ENCODE results near the gene MEGF6. TPM values are rescaled to one million over a fixed set of nuclear protein-coding genes. Genes with fewer than 3 reads are reported as not detected.

MEGF6 gene
- total and polyA plus RNA-seq, 2 of the 8 experiments (the other 6 are each of a cell fraction or from before 2014, with no cell fraction given), result 4.1 to 14.8 TPM

DNA sequence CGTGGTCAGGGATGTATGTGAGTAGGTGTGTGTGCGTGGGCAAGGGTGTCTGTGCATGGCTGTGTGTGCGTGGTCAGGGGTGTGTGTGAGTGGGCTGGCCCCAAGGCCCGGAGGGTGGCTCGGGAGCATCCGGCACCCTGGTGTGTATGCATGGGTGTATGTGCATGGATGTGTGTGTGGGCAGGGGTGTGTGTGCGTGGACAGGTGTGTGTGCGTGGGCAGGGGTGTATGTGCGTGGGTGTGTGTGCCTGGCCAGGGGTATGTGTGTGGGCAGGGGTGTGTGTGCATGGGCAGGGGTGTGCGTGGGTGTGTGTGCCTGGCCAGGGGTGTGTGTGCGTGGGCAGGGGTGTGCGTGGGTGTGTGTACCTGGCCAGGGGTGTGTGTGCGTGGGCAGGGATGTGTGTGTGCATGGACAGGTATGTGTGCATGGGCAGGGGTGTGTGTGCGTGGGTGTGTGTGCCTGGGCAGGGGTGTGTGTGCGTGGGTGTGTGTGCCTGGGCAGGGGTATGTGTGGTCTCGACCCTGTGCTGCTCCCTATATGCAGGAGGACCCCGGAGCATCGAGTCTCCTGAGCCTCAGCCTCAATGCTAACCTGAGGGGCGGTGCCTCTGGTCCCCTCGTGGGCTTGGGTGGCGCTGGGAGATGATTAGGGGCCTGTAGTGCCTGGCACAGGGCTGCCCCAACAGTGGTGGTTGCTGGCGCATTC, 140.5 kb downstream of the MEGF6 start (continued):
- TF ChIP-seq PHF8 (conservative IDR thresholded peaks at IDR 0.05; ENCODE audit: low read depth, low read length) (no peak), KDM4A (IDR thresholded peaks at IDR 0.05; ENCODE audit: low read depth, low read length, severe bottlenecking) (no peak), SAP30 (IDR thresholded peaks at IDR 0.05; ENCODE audit: insufficient read depth, insufficient replicate concordance, low read length) (no peak), CBX8 (IDR thresholded peaks at IDR 0.05; ENCODE audit: borderline replicate concordance, low read depth, low read length) (no peak), TEAD4 (IDR thresholded peaks at IDR 0.05; ENCODE audit: low read depth, low read length) (no peak), FOSL1 (IDR thresholded peaks at IDR 0.05; ENCODE audit: insufficient read depth, low read depth, low read length) (no peak), CTCF (IDR thresholded peaks at IDR 0.05; ENCODE audit: control extremely low read depth in 1 of 3, insufficient read depth in 1 of 3, low read depth in 1 of 3, low read length in 3 of 3) (no peak)

All from H1 (cell line).